ENCODE data around the gene LLPH.

LLPH gene

DNA sequence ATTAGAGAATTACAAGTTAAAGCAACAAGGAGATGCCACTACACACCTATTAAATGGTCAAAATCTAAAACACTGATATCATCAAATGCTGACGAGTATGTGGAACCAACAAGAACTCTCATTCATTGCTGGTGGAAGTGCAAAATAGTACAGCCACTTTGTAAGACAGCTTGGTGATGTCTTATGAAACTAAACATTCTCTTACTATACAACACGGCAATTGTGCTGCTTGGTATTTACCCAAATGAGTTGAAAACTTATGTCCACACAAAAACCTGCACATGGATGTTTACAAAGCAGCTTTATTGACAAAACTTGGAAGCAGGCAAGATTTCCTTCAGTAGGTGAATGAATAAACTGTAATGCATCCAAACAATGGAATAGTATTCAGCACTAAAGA lies 36.0 kb upstream of the LLPH start:
- TF ChIP-seq, protein P1, sequence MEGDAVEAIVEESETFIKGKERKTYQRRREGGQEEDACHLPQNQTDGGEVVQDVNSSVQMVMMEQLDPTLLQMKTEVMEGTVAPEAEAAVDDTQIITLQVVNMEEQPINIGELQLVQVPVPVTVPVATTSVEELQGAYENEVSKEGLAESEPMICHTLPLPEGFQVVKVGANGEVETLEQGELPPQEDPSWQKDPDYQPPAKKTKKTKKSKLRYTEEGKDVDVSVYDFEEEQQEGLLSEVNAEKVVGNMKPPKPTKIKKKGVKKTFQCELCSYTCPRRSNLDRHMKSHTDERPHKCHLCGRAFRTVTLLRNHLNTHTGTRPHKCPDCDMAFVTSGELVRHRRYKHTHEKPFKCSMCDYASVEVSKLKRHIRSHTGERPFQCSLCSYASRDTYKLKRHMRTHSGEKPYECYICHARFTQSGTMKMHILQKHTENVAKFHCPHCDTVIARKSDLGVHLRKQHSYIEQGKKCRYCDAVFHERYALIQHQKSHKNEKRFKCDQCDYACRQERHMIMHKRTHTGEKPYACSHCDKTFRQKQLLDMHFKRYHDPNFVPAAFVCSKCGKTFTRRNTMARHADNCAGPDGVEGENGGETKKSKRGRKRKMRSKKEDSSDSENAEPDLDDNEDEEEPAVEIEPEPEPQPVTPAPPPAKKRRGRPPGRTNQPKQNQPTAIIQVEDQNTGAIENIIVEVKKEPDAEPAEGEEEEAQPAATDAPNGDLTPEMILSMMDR (IDR thresholded peaks at IDR 0.05; ENCODE audit: low read depth, low read length) = no peak
- no peak for DNase-seq (ENCODE audit: low read depth in 2 of 2)
- no peak overlapping the region for H3K4me3 ChIP-seq (replicated peaks in 1 of 2; ENCODE audit: low read depth in 2 of 2, low read length in 2 of 2)

DNA sequence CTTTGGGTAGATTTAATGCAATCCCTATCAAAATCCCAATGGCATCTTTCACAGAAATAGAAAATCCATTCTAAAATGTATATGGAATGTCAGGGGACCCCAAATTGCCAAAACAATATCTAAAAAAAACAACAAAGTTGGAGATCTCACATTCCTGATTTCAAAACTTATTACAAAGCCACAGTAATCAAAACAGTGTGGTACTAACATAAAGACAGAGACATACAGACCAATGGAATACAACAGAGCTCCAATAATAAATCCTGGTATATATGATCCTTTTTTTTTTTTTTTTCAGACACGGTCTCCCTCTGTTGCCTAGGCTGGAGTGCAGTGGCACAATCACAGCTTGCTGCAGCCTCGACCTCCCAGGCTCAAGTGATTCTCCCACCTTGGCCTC lies 34.6 kb upstream of the LLPH start:
- DNase-seq (ENCODE audit: low read depth in 2 of 2) = no peak
- H3K4me3 ChIP-seq (replicated peaks in 1 of 2; ENCODE audit: low read depth in 2 of 2, low read length in 2 of 2) = no peak overlapping the region
- TF ChIP-seq, protein P1 (IDR thresholded peaks at IDR 0.05; ENCODE audit: low read depth, low read length) = no peak

- peak; percentile 35 to 40 for DNase-seq (ENCODE audit: low read depth in 2 of 2)
- TF ChIP-seq, protein P1 (IDR thresholded peaks at IDR 0.05; ENCODE audit: low read depth, low read length) = no peak
- no peak overlapping the region for H3K4me3 ChIP-seq (replicated peaks in 1 of 2; ENCODE audit: low read depth in 2 of 2, low read length in 2 of 2)
Observed at GRCh38 chr12:66164349-66164821, 33.8 kb upstream of the LLPH start.

- TF ChIP-seq, protein P1 (IDR thresholded peaks at IDR 0.05; ENCODE audit: low read depth, low read length) = no peak
- DNase-seq (ENCODE audit: low read depth in 2 of 2) = no peak
- no peak overlapping the region for H3K4me3 ChIP-seq (replicated peaks in 1 of 2; ENCODE audit: low read depth in 2 of 2, low read length in 2 of 2)
Observed at GRCh38 chr12:66163289-66163688, 32.7 kb upstream of the LLPH start.

DNA sequence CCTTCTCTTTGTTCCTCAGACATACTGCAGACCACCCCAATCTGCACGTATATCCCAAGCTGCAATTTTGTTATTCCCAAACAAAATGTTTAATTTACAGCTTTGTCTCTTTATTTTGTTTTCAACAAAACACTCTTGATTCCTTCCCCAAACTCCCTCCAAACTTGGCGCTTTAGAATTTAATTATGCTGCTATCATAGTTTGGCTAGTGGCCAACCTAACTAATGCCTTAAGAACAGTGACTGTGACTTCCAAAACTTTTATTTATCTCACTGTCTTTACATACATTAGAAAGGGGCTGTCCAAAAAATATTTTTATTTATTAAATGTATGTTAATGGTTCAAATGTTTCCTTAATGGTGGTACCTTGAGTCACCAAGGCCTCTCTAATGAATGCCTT lies 32.2 kb upstream of the LLPH start:
- H3K4me3 ChIP-seq (replicated peaks in 1 of 2; ENCODE audit: low read depth in 2 of 2, low read length in 2 of 2) = no peak overlapping the region
- TF ChIP-seq, protein P1 (IDR thresholded peaks at IDR 0.05; ENCODE audit: low read depth, low read length) = no peak
- DNase-seq (ENCODE audit: low read depth in 2 of 2) = no peak

GRCh38 chr12:66160704-66161103 lies 30.2 kb upstream of the LLPH start:
- no peak for DNase-seq (ENCODE audit: low read depth in 2 of 2)
- H3K4me3 ChIP-seq (replicated peaks in 1 of 2; ENCODE audit: low read depth in 2 of 2, low read length in 2 of 2) = no peak overlapping the region
- TF ChIP-seq, protein P1 (IDR thresholded peaks at IDR 0.05; ENCODE audit: low read depth, low read length) = no peak

DNA sequence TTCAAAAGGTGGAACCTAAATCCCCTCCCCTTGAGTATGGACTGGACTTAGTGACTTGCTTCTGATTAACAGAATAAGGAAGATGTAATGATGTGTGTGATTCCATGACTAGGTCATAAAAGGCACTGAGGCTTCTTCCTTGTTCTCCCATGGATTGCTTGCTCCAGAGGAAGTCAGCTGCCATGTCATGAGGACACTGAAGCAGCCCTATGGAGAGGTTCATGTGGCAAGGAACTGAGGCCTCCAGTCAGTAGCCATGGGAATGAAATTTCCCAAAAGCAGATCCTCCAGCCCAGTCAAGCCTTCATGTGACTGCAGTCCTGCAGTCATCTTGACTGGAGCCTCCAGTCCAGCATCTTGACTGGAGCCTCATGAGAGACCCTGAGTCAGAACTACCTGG lies 28.6 kb upstream of the LLPH start:
- no peak for DNase-seq (ENCODE audit: low read depth in 2 of 2)
- no peak overlapping the region for H3K4me3 ChIP-seq (replicated peaks in 1 of 2; ENCODE audit: low read depth in 2 of 2, low read length in 2 of 2)
- TF ChIP-seq, protein P1 (IDR thresholded peaks at IDR 0.05; ENCODE audit: low read depth, low read length) = no peak

Measured in cardiac fibroblast (primary cell).